Activated CD4-positive, alpha-beta T cell treated with anti-CD3 and anti-CD28 coated beads, Interleukin-2, amount 50 U/mL, for 16 hours (primary cell): Measurements from ENCODE around the gene IMPACT.
A peak's percentile ranks its signal among the peaks of the same experiment; 100 is the strongest.

ENCODE experiments used
- DNase-seq: peaks from one replicate; pipeline ENCODE4 v3.0.0-alpha.2; 2020

IMPACT gene

GRCh38 chr18:24426398-24427294 is at the start of gene IMPACT:
Gene IMPACT, plus strand, starts transcription at chr18:24426670. Its CDS starts 87 bp downstream, at chr18:24426757.
- peak; percentile 80 for DNase-seq

- no peak for DNase-seq
Observed at GRCh38 chr18:24378598-24378997, 47.9 kb upstream of the IMPACT start.

GRCh38 chr18:24380163-24380747 is 46.2 kb upstream of the IMPACT start:
- DNase-seq = no peak

- no peak for DNase-seq
Observed at GRCh38 chr18:24381126-24381525, 45.3 kb upstream of the IMPACT start.

GRCh38 chr18:24386681-24387080 is 39.8 kb upstream of the IMPACT start:
- DNase-seq = no peak

- DNase-seq = no peak
Observed at GRCh38 chr18:24388957-24389356, 37.5 kb upstream of the IMPACT start.

GRCh38 chr18:24395049-24395795 is 31.2 kb upstream of the IMPACT start:
- DNase-seq = no peak

GRCh38 chr18:24396082-24396633 is 30.3 kb upstream of the IMPACT start:
- peak; percentile 39 for DNase-seq

- peak; percentile 41 for DNase-seq
Observed at GRCh38 chr18:24397131-24397693, 29.3 kb upstream of the IMPACT start.

GRCh38 chr18:24397694-24398368 is 28.6 kb upstream of the IMPACT start, which contains the start of gene OSBPL1A:
Gene OSBPL1A, minus strand, starts transcription at chr18:24397824. Its CDS starts 20,291 bp downstream, at chr18:24377533.
- peak; percentile 90 for DNase-seq

- no peak for DNase-seq
Observed at GRCh38 chr18:24398540-24398939, 27.9 kb upstream of the IMPACT start.

GRCh38 chr18:24400587-24400986 is 25.9 kb upstream of the IMPACT start:
- DNase-seq = no peak

- DNase-seq = no peak
Observed at GRCh38 chr18:24402209-24402785, 24.2 kb upstream of the IMPACT start.

GRCh38 chr18:24403076-24403475 is 23.4 kb upstream of the IMPACT start:
- DNase-seq = no peak

- DNase-seq = no peak
Observed at GRCh38 chr18:24404591-24404990, 21.9 kb upstream of the IMPACT start.

- no peak for DNase-seq
Observed at GRCh38 chr18:24408496-24408895, 18.0 kb upstream of the IMPACT start.

- no peak for DNase-seq
Observed at GRCh38 chr18:24413148-24413547, 13.3 kb upstream of the IMPACT start.

- DNase-seq = peak; percentile 87
Observed at GRCh38 chr18:24414349-24415003, 12.0 kb upstream of the IMPACT start.

- no peak for DNase-seq
Observed at GRCh38 chr18:24417480-24417879, 9.0 kb upstream of the IMPACT start.

GRCh38 chr18:24420551-24420950 is 5.9 kb upstream of the IMPACT start:
- no peak for DNase-seq

GRCh38 chr18:24421831-24422230 is 4.6 kb upstream of the IMPACT start:
- DNase-seq = no peak
